Transverse colon (tissue), 4 donors: ENCODE data around the gene ARR3. TPM values are rescaled to one million over a fixed set of nuclear protein-coding genes. Genes with fewer than 3 reads are reported as not detected.
A peak's percentile ranks its signal among the peaks of the same experiment; 100 is the strongest.

ENCODE experiments used
- DNase-seq: peaks from one replicate; pipeline ENCODE4 v3.0.0-alpha.2; 2019
- H3K27ac ChIP-seq, 4 donors: fragments of 200-600 bp; sonication (generic); 2 replicates each; pipeline ENCODE4 v1.5.1; 2016 to 2018; ENCODE audit warnings: inconsistent platforms in 4 of 4
- H3K27me3 ChIP-seq: fragments of 200-600 bp; sonication (generic); 2 replicates; pipeline ENCODE4 v1.5.1; 2017; ENCODE audit warnings: inconsistent platforms
- H3K36me3 ChIP-seq, 4 donors: fragments of 200-600 bp; sonication (generic); 2 replicates each; pipeline ENCODE4 v1.5.1; 2017 to 2019; ENCODE audit warnings: inconsistent platforms in 4 of 4
- H3K4me1 ChIP-seq, 4 donors: fragments of 200-600 bp; sonication (generic); 2 replicates each; pipeline ENCODE4 v1.5.1; 2017 to 2020; ENCODE audit warnings: inconsistent platforms in 4 of 4
- H3K4me3 ChIP-seq, 4 donors: fragments of 200-600 bp; sonication (generic); 1 replicate in 1 of 4; 2 replicates in 3 of 4; pipeline versions ENCODE4 v1.5.1 to v1.6.1; 2017 to 2019; ENCODE audit warnings: inconsistent platforms in 4 of 4
- H3K9me3 ChIP-seq, 2 donors: fragments of 200-600 bp; sonication (generic); 2 replicates each; pipeline ENCODE4 v1.5.1; 2017 to 2019; ENCODE audit warnings: inconsistent platforms in 2 of 2
- EP300 ChIP-seq: sonication (generic); formaldehyde crosslinking; IDR thresholded peaks from one replicate; pipeline ENCODE4 v1.6.1; 2017; ENCODE audit warnings: antibody characterized with exemption, low read depth
- POLR2A ChIP-seq: fragments of 450-650 bp; IDR thresholded peaks from one replicate; pipeline ENCODE4 v1.6.1; 2016; ENCODE audit warnings: antibody characterized with exemption, mild to moderate bottlenecking, moderate library complexity
- POLR2AphosphoS5 ChIP-seq, 3 donors: sonication (generic); formaldehyde crosslinking; IDR thresholded peaks; one replicate each; pipeline ENCODE4 v1.6.1; 2016; ENCODE audit warnings: antibody characterized with exemption in 3 of 3
- WGBS, 2 donors: methylation state at CpG; one replicate each; pipeline ENCODE4 v1.1.5; 2018; ENCODE audit warnings: low coverage in 1 of 2; 5-methylcytosine and 5-hydroxymethylcytosine counted together
- in situ Hi-C, 4 donors: fragments of 200-750 bp; cut with MboI; loops; one replicate each; pipeline versions ENCODE4 v1.15.0 to v1.15.1; 2017; ENCODE audit warnings: low sequenced_read_pairs in 3 of 4, low pct_ligation_motif_present in 1 of 4, low pct_unique_long_range_greater_than_20kb in 1 of 4
- intact Hi-C: fragments of 100-400 bp; cut with DNase I; formaldehyde crosslinking; loops from one replicate; pipeline ENCODE4 v1.15.1; 2023; ENCODE audit warnings: low total_unique reads
- total RNA-seq, 4 donors: library from RNA; depleted of rRNA; stranded (reverse); fragments of >200 nt; gene quantifications; one replicate each; pipeline ENCODE4 v1.1.0, GENCODE V29; 2016
- TF ChIP-seq, protein P1 (sequence below), 5 experiments: fragments of 200-600 bp in 3 of 5; fragments of 450-650 bp in 2 of 5; sonication (generic) in 3 of 5; IDR thresholded peaks; 1 replicate in 2 of 5; 2 replicates in 3 of 5; pipeline ENCODE4 v1.5.1; 2016 to 2017; ENCODE audit warnings: antibody characterized with exemption in 5 of 5, inconsistent platforms in 3 of 5, mild to moderate bottlenecking in 2 of 5, moderate library complexity in 1 of 5

The ARR3 gene
- total RNA-seq, 4 donors from 2014 or later, result 1.5 to 2.9 TPM; not detected in 2

- whole genome bisulfite sequencing, 2 donors, result 72% methylated on average over 3 of the region's 3 CpGs; no CpG with 5 or more reads in 1 of the 2 donors
- no peaks in the 10 kb centered on the region for H3K36me3 ChIP-seq
- no peak for DNase-seq
- H3K4me1 ChIP-seq, result no peaks in the 10 kb centered on the region
- intact Hi-C loops, result no loop called here
- in situ Hi-C loops, result loop anchor here in 1 of 4 donors (25.0 kb wide), 1 partner anchor 93 kb away; the partner anchor contains the start of gene DGAT2L6
- no peaks in the 10 kb centered on the region for H3K27me3 ChIP-seq
- no peak overlapping the region for H3K4me3 ChIP-seq
- no peaks in the 10 kb centered on the region for H3K9me3 ChIP-seq
- no peak overlapping the region for H3K27ac ChIP-seq
- no peak for TF ChIP-seq POLR2A
- no peak for TF ChIP-seq EP300
- TF ChIP-seq, protein P1, sequence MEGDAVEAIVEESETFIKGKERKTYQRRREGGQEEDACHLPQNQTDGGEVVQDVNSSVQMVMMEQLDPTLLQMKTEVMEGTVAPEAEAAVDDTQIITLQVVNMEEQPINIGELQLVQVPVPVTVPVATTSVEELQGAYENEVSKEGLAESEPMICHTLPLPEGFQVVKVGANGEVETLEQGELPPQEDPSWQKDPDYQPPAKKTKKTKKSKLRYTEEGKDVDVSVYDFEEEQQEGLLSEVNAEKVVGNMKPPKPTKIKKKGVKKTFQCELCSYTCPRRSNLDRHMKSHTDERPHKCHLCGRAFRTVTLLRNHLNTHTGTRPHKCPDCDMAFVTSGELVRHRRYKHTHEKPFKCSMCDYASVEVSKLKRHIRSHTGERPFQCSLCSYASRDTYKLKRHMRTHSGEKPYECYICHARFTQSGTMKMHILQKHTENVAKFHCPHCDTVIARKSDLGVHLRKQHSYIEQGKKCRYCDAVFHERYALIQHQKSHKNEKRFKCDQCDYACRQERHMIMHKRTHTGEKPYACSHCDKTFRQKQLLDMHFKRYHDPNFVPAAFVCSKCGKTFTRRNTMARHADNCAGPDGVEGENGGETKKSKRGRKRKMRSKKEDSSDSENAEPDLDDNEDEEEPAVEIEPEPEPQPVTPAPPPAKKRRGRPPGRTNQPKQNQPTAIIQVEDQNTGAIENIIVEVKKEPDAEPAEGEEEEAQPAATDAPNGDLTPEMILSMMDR (IDR thresholded peaks at IDR 0.05), result no peak
- no peak for TF ChIP-seq POLR2AphosphoS5 (IDR thresholded peaks at IDR 0.05)
Measured at GRCh38 chrX:70280573-70280972, 12.4 kb downstream of the ARR3 start.

DNA sequence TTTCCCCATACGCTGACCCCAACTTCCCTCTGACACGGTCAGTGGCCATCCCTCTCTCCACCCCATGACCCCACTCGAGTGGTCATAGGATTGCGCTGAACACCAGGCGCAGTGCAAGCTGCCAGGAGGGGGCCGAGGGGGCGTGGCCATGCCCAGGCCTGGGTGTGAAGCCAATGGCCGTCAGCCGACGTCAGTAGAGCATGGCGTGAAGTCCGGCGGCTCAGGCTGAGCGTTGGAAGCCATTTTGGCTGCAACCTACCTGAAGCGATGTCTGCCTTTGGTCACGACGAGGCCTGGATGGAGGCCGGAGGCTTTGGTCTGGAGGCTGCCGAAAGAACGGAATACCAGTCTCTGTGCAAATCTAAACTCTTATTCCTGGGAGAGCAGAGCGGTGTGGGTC, 13.8 kb downstream of the ARR3 start, which contains the start of gene RAB41:
Gene RAB41, plus strand, starts transcription at position 222 of the 400 bp plus-strand sequence. Its CDS starts 46 bp downstream, at position 268.
- Histone ChIP-seq H3K9me3 (no peaks in the 10 kb centered on the region), H3K27ac (no peak within 1 kb of the TSS), H3K36me3 (no peaks in the 10 kb centered on the region), H3K4me1 (no peaks in the 10 kb centered on the region), H3K27me3 (no peaks in the 10 kb centered on the region), H3K4me3 (no peak within 1 kb of the TSS)
- no peak for TF ChIP-seq POLR2A
- no peak for TF ChIP-seq EP300
- TF ChIP-seq, protein P1 (IDR thresholded peaks at IDR 0.05), result no peak
- no peak for TF ChIP-seq POLR2AphosphoS5 (IDR thresholded peaks at IDR 0.05)
- in situ Hi-C loops, result loop anchor here in 1 of 4 donors (25.0 kb wide), 1 partner anchor 95 kb away; the partner anchor contains the start of gene DGAT2L6
- 95% methylated on average over 21 of the region's 21 CpGs; no CpG with 5 or more reads in 1 of the 2 donors for WGBS, 2 donors
- intact Hi-C loops, result no loop called here
- DNase-seq, result no peak

- Histone ChIP-seq H3K4me3 (peak overlapping the region; percentile 14 to 67 (median 49)), H3K27me3 (no peaks in the 10 kb centered on the region), H3K4me1 (peaks cover 0 to 13% (median 0%) of the 10 kb centered on the region in 4 donors), H3K36me3 (no peaks in the 10 kb centered on the region), H3K27ac (peak overlapping the region; percentile 47 to 85 (median 77)), H3K9me3 (no peaks in the 10 kb centered on the region)
- in situ Hi-C loops (loop anchor here in 1 of 4 donors (25.0 kb wide), 1 partner anchor 102 kb away; the partner anchor contains the start of gene DGAT2L6), intact Hi-C loops (no loop called here)
- no peak for TF ChIP-seq EP300
- TF ChIP-seq POLR2A, result no peak
- TF ChIP-seq, protein P1 (IDR thresholded peaks at IDR 0.05), result no peak
- no peak for TF ChIP-seq POLR2AphosphoS5 (IDR thresholded peaks at IDR 0.05)
- WGBS, 2 donors, result 56% methylated on average over 11 of the region's 11 CpGs; no CpG with 5 or more reads in 1 of the 2 donors
- no peak for DNase-seq
Measured at GRCh38 chrX:70289168-70289792, 21.1 kb downstream of the ARR3 start.
